Activated T-helper 1 cell treated with Interleukin-2 at 50 U/mL for 16 hours (primary cell): Measurements from ENCODE around the gene PRIMPOL.
"Not testable (repeated sequence)": the region's sequence is repeated elsewhere in the genome, so short reads cannot be mapped to it uniquely, and the experiment has no call there.

Source experiments
- DNase-seq: peaks from one replicate; pipeline ENCODE4 v3.0.0-alpha.2; 2020; ENCODE audit warnings: low read depth

The PRIMPOL gene

DNA sequence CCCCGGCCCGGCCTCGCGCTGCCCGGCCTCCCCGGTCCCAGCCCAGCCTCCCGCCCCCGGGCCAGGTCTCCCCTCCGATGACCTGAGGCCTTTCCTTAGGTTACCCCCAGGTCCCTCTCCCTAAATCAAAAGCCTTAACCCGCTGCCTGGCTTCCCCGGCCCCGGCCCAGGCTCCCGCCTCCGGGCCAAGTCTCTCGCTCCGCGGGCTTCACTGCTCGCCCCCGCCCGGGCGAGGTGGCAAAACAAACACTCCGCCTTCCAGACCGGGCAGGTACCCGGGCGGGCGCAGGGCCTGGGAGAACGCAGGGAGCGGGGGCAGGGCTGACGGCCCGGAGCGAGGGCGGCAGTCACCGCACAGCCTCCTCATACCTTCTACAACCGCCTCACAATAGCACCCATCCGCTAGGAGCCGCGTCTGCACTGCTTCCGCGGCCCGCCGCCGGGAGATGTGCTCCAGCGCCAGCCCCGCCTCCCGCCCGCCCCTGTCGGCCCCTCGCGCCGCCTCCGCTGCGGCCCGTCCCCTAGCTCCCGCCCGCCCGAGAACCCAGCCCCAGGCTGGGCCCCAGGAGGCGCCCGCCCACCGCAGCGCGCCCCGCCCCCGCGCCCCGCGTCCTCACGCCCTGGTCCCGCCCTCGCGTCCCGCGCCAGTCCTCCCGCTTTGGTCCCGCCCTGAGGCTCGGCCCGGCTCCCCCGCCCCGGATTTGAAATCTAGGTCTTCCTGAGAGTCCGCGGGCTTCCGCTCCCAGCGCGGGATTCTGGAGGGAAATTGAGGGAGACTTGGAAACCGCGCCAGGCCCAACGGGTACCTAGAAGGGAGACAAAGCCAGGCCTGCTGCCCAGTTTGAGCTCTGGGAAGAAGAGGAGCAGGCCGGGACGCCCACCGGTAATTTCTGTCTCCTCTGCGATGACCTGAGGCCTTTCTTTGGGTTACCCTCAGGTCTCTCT, at the start of gene PRIMPOL, which contains the start of gene CASP3:
Gene PRIMPOL, plus strand, starts transcription at position 713 of the 945 bp plus-strand sequence. CDS start 7,403 bp downstream, outside the sequence.
Gene CASP3, minus strand, starts transcription at position 422 of the 945 bp plus-strand sequence. CDS start 10,994 bp downstream, outside the sequence.
- peak; percentile 98 for DNase-seq

GRCh38 chr4:184600982-184601381, 48.6 kb upstream of the PRIMPOL start:
- DNase-seq = not testable (repeated sequence)

DNA sequence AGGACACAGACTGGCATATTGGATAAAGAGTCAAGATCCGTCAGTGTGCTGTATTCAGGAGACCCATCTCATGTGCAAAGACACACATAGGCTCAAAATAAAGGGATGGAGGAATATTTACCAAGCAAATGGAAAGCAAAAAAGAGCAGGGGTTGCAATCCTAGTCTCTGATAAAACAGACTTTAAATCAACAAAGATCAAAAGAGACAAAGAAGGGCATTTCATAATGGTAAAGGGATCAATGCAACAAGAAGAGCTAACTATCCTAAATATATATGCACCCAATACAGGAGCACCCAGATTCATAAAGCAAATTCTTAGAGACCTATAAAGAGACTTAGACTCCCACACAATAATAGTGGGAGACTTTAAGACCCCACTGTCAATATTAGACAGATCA, 46.7 kb upstream of the PRIMPOL start:
- not testable (repeated sequence) for DNase-seq

- not testable (repeated sequence) for DNase-seq
These were observed 42.1 kb upstream of the PRIMPOL start for GRCh38 chr4:184607429-184607828.

GRCh38 chr4:184612074-184612473, 37.5 kb upstream of the PRIMPOL start:
- no peak for DNase-seq

DNA sequence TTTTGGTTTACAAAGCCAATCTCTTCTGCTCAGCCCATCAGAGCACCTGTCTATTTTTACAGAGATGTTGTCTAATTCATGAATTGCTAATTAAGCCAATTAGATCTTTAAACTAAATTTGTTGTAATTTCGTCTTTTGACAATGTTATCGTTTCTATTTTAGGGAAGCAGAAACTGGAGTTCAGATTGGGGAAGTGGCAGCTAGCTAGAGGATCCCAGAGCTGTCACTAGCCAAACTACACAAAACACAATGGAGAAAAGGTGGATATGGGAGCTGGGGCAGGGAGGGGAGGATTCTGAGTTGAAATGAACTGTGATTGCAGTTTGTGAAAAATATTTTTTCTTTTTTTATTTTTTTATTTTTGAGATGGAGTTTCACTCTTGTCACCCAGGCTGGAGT, 36.1 kb upstream of the PRIMPOL start:
- no peak for DNase-seq

- no peak for DNase-seq
These were observed 35.0 kb upstream of the PRIMPOL start for GRCh38 chr4:184614509-184614908.

DNA sequence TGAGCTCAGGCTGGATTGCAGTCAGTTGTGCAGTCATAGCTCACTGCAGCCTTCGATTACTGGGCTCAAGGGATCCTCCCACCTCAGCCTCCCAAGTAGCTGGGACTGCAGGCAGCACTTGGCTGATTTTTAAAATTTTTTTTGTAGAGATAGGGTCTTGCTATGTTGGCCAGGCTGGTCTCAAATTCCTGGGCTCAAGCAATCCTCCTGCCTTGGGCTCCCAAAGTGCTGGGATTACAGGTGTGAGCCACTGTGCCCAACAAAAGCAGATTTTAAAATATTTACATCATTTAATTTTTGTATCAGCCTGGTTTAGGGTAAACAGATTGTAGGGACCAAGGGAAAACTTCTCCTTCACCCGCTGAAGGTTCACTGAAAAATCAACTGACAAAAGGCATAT, 33.4 kb upstream of the PRIMPOL start:
- not testable (repeated sequence) for DNase-seq

DNA sequence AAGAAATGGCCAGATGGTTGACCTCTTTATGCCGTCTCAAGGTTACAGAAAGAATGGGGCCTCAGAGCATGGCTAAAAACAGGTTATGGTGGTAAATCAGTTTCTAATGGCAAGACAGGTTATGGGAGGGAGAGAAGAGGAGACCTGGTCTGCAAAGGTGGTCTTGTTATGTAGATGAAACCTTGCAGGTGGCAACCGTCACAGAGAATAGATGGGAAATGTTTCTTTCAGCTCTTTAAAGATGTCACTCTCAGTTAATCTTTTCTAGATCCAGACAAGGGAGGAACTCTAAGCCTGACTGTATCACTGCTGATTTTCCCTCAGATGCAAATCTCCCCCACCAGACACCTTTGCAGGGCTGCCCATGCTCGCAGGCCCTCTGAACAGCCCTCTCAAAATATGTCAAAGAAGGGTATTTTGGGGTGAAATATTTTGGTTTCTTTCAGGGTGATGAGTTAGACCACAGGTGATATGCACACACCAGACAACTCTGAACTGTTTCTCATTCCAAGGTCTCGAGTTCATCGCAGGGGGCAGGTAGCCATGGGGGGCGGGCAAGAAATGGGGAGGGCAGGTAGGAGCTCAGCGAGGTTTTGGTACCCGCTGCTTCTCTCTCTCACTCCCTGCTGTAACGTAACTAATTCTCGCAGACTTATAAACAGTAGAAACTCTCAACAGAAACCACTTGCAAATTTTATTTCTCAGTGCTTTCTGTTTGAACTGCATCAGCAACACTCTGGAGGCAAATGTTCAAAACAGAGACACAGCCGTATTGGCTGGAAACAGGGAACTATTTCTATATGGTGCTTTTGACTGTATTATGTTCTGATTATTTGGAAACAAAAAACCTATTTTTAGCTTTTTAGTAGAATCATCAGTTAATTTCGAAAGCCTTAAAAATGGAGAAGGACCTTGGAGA, 32.6 kb upstream of the PRIMPOL start:
- DNase-seq = no peak

DNA sequence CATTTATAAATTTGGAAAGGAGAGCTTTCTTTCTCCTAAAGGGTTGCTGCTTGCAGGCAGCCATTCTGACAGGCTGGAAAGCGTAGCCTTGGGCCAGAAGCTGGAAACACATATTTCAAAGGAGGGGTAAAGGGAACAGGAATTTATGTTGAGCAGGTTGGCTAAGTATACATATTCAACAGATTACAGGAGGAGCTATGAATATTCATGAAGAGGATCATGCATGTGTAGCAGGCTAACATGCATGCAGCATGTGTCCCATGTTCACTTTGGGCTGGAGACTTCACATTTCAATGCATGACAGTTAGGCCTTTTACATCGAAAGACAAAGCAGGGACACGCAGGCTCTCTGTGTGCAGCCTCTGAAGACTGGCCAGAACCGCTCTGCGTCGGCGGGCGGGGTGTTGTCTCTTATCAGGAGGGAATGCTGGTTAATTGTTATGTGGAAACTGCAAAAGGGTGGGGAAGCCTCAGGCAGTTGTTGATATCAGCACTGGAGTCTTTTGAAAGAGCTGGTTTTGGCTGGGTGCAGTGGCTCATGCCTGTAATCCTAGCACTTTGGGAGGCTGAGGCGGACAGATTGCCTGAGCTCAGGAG, 31.8 kb upstream of the PRIMPOL start:
- no peak for DNase-seq

GRCh38 chr4:184620212-184620867, 29.2 kb upstream of the PRIMPOL start:
- DNase-seq = no peak

DNA sequence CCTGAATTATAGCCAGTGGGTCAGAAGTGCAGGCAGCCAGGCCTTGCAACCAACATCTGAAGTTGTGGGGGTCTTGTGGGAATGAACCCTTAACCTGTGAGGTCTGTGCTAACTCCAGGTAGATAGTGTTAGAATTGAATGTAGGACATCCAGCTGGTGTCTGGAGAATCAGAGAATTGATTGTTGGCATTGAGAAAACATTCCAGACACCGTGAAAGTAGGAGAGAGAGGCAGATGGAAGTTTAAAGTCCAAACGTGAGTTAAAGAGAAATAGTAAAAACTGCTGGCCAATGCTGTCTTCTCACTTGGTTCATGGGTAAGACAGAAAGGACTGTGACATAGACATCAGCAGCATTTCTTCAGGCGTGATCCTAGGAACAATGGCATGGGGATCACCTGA, 28.0 kb upstream of the PRIMPOL start:
- DNase-seq = no peak

- not testable (repeated sequence) for DNase-seq
These were observed 25.0 kb upstream of the PRIMPOL start for GRCh38 chr4:184624504-184624903.

- no peak for DNase-seq
These were observed 24.5 kb upstream of the PRIMPOL start for GRCh38 chr4:184624972-184625554.

GRCh38 chr4:184625783-184626596, 23.5 kb upstream of the PRIMPOL start:
- DNase-seq = not testable (repeated sequence)

DNA sequence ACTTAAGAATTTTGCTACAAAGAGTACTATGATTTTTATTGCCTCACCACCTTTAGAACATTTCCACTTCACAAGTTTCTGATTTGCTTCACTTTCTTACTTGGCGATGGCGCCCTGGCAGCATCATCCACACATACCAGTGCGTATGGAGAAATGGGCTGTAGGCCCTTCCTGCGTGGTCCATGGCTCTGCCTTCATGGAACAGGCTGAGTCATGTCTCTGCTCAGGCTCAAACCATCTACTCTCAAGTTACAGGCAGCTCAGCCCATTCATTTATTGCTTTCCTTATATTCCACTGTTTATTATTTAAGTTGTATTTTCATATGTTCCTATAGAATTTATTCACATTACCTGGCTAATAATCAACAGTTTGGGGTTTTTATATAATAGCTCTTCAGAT, 21.4 kb upstream of the PRIMPOL start:
- DNase-seq = no peak

- no peak for DNase-seq
These were observed 16.7 kb upstream of the PRIMPOL start for GRCh38 chr4:184632842-184633241.

- no peak for DNase-seq
These were observed 14.2 kb upstream of the PRIMPOL start for GRCh38 chr4:184635381-184635780.

DNA sequence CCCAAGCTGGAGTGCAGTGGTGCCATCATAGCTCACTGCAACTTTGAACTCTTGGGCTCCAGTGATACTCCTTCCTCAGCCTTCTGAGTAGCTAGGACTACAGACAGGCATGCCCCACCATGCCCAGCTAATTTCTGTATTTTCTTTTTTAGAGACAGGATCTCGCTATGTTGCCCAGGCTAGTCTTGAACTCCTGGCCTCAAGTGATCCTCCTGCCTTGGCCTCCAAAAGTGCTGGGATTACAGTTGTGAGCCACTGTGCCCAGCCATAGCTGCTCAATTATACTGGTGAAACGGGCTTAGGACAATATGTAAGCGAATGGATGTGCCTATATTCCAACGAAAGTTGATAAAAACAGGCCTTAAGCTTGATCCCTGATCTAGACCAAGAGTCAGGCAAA, 13.4 kb upstream of the PRIMPOL start:
- no peak for DNase-seq

DNA sequence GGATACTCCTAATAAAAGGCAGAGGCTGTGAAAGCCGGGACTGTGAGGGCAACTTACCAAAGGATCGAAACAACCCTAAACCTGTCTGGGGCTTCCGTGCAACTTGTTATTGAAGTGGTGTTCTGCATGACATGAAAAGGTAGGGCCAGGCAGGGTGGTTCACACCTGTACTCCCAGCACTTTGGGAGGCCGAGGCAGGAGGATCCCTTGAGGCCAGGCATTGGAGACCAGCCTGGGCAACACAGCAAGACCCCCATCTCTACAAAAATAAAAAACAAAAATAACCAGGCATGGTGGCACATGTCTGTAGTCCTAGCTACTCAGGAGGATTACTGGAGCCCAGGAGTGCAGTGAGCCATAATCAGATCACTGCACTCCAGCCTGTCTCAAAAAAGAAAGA, 12.6 kb upstream of the PRIMPOL start:
- DNase-seq = no peak
